ENCODE results near the gene ACBD6. TPM values are rescaled to one million over a fixed set of nuclear protein-coding genes. Genes with fewer than 3 reads are reported as not detected.

The ACBD6 gene
- total RNA-seq, 2 donors from 2014 or later, result 44.0 to 53.5 TPM

DNA sequence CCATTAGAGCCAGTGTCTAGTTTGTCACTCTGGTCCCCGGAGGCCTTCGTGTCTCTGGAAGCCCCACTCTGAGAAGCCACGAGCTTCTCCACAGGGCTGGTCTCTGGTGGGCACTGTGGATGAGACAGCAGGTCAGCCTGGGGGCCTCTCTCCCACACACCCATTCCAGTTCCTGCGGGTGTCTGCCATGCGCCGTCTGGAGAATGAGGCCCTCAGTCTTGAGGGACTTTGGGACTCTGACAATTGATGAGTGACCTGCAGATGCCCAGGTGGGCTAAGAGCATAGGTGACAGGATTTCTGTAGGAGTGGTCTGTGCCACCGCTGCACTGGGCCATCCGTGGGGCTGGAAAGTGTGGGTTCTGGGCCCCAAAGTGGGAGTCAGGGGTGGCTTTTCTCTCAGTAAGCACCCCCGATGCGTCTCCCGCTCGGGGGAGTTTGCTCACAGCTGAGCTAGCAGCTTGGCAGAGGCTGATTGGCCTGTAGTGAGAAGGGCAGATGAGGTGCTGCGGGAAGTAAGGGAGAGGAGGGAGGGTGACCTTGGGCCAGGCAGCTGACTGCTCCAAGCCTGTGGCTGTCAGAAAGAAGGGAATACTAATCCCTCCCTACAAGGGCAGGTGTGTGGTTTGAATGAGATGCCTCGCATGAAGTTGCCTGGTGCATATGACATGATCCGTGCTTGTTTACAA lies 245.9 kb downstream of the ACBD6 start:
- Histone ChIP-seq H3K9me3 (no peaks in the 10 kb centered on the region), H3K27me3 (replicated peaks; ENCODE audit: insufficient read depth) (no peaks in the 10 kb centered on the region), H3K4me1 (ENCODE audit: control insufficient read depth in 1 of 2, low read depth in 2 of 2) (no peaks in the 10 kb centered on the region), H3K27ac (no peak overlapping the region), H3K4me3 (no peak overlapping the region), H3K36me3 (no peaks in the 10 kb centered on the region)
- ATAC-seq (ENCODE audit: insufficient number of reproducible peaks, low FRiP score, low read depth), result no peak
- TF ChIP-seq, protein P1, sequence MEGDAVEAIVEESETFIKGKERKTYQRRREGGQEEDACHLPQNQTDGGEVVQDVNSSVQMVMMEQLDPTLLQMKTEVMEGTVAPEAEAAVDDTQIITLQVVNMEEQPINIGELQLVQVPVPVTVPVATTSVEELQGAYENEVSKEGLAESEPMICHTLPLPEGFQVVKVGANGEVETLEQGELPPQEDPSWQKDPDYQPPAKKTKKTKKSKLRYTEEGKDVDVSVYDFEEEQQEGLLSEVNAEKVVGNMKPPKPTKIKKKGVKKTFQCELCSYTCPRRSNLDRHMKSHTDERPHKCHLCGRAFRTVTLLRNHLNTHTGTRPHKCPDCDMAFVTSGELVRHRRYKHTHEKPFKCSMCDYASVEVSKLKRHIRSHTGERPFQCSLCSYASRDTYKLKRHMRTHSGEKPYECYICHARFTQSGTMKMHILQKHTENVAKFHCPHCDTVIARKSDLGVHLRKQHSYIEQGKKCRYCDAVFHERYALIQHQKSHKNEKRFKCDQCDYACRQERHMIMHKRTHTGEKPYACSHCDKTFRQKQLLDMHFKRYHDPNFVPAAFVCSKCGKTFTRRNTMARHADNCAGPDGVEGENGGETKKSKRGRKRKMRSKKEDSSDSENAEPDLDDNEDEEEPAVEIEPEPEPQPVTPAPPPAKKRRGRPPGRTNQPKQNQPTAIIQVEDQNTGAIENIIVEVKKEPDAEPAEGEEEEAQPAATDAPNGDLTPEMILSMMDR (IDR thresholded peaks at IDR 0.05), result no peak
- no peak for DNase-seq (ENCODE audit: low spot score)

DNA sequence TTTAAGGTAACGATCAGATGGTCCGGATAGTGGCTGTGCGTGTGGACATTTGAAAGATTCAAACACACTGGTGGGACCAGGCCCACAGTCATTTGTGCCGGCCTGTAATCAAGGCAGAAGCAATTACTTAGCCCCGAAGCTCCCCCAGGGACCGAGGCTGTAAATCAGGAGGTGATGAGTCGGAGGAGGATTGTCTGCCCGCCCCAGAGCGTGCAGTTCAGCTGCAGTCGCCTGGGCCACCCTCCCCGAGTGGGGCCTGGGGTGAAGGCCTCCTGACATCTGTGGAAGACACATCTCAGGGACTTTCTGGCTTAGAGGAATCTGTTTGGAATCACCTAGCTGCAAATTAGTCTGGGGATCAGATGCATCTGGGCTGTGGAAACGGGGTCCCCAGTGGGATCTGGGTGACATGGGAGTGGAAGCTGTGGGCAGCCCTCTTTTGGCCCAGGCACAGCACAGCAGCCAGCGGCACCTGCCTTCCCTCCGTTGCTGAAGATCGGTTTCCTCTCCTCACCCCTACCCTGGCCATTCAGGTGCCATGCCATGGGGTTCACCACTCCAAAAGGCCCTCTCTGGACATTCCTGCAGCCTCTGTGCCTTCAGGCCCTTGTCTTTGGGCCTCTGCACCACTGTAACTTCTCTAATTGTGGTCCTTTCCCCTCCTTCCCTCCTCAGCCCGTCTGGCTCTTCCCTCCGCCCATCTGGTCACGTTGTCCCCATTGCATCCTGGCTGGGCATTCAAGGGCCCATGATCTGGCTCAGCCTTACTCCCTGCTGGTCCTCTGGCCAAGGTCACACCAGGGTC lies 246.6 kb downstream of the ACBD6 start:
- Histone ChIP-seq H3K9me3 (no peaks in the 10 kb centered on the region), H3K4me1 (ENCODE audit: control insufficient read depth in 1 of 2, low read depth in 2 of 2) (no peaks in the 10 kb centered on the region), H3K4me3 (no peak overlapping the region), H3K27me3 (replicated peaks; ENCODE audit: insufficient read depth) (no peaks in the 10 kb centered on the region), H3K27ac (no peak overlapping the region), H3K36me3 (no peaks in the 10 kb centered on the region)
- DNase-seq (ENCODE audit: low spot score), result no peak
- TF ChIP-seq, protein P1 (IDR thresholded peaks at IDR 0.05), result no peak
- no peak for ATAC-seq (ENCODE audit: insufficient number of reproducible peaks, low FRiP score, low read depth)

DNA sequence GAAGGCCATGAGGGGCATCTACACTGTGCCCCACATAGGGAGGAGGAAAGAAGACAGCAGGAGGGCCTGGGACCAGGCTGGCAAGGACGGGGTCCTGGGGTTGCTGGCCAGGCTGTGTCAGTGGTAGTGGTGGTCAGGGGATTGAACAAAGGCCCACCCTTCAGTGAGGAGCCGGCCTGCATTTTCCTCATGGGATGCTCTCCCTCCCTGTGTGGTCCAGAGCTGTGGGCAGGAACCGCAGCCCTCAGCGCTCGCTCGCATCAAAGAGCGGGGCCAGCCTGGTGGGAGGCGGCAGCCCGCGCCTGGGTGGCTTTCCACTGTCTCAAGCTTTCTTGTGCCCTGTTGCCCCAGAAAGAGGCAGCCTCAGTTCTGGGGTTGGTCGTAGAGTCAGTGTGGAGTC lies 247.5 kb downstream of the ACBD6 start:
- DNase-seq (ENCODE audit: low spot score) (no peak), ATAC-seq (ENCODE audit: insufficient number of reproducible peaks, low FRiP score, low read depth) (no peak)
- Histone ChIP-seq H3K4me3 (no peak overlapping the region), H3K4me1 (ENCODE audit: control insufficient read depth in 1 of 2, low read depth in 2 of 2) (no peaks in the 10 kb centered on the region), H3K9me3 (no peaks in the 10 kb centered on the region), H3K36me3 (no peaks in the 10 kb centered on the region), H3K27me3 (replicated peaks; ENCODE audit: insufficient read depth) (no peaks in the 10 kb centered on the region), H3K27ac (no peak overlapping the region)
- TF ChIP-seq, protein P1 (IDR thresholded peaks at IDR 0.05), result no peak

DNA sequence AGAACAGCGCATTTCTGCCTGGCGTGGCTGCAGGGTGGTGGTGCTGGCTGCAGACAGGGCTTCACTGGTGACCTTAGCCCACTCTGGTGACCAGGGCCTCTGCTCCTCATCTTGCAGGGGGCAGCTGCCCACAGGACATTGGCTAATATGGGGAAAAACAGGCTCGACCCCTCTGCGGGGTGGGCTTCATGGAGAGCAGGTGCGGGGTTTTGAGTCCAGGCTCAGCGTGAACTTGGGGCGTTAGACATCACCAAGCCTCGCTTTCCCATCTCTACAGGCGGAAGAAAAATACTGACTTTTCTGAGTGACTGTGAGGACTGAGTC lies 247.9 kb downstream of the ACBD6 start:
- Histone ChIP-seq H3K27ac (no peak overlapping the region), H3K4me1 (ENCODE audit: control insufficient read depth in 1 of 2, low read depth in 2 of 2) (no peaks in the 10 kb centered on the region), H3K36me3 (no peaks in the 10 kb centered on the region), H3K4me3 (no peak overlapping the region), H3K9me3 (no peaks in the 10 kb centered on the region), H3K27me3 (replicated peaks; ENCODE audit: insufficient read depth) (no peaks in the 10 kb centered on the region)
- ATAC-seq (ENCODE audit: insufficient number of reproducible peaks, low FRiP score, low read depth) (no peak), DNase-seq (ENCODE audit: low spot score) (no peak)
- TF ChIP-seq, protein P1 (IDR thresholded peaks at IDR 0.05), result no peak

DNA sequence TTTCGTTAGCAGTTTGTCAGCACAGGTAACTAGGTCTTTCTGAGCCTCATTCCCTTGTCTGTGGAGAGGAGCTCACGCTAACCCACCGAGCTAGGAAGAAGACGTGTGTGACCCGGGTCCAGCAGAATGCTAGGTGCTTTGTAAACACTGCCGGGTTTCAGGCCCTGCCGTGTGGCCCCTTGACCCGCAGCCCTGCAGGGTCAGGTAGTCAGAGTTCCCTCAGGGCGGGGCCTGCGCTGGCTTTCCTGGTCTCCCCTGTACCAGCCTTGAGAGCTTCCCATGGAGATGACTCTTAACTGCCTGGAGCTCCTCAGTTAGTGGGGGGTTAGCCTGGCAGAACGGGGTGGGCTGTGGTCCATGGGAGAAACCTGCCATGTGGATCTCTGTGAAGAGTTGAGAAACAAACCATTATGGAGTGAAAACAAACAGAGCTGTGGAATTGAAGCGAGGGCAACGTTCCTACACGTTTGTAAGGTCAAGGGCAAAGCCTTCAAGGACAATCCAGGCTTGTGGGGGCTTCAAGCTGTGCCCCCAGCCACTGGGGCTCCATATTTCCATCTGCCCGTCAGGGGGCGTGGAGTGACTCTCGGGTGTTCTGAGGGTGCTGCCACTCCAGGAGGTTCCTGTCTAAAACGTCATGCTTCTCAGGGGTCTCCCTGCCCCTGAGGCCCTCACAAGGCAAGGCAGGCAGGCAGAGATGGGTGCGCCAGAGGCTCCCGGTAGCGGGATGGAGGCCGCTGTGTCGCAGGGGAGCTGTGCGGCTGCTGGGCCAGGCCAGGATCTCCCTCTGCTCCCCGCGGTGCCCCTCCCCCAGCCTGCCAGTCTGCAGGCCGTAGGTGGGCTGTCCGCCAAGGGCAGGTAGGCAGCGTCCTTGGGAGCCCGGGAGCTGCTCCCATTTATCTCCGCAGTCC lies 248.5 kb downstream of the ACBD6 start:
- Histone ChIP-seq H3K9me3 (no peaks in the 10 kb centered on the region), H3K4me1 (ENCODE audit: control insufficient read depth in 1 of 2, low read depth in 2 of 2) (no peaks in the 10 kb centered on the region), H3K27ac (no peak overlapping the region), H3K36me3 (no peaks in the 10 kb centered on the region), H3K4me3 (no peak overlapping the region), H3K27me3 (replicated peaks; ENCODE audit: insufficient read depth) (no peaks in the 10 kb centered on the region)
- ATAC-seq (ENCODE audit: insufficient number of reproducible peaks, low FRiP score, low read depth), result no peak
- DNase-seq (ENCODE audit: low spot score), result no peak
- TF ChIP-seq, protein P1 (IDR thresholded peaks at IDR 0.05), result no peak
